Activated T-helper 1 cell treated with anti-CD3 and anti-CD28 coated beads, Interleukin-2, amount 50 U/mL, for 16 hours (primary cell): ENCODE results near the gene DNAJC3.
"Not testable (repeated sequence)": the region's sequence is repeated elsewhere in the genome, so short reads cannot be mapped to it uniquely, and the experiment has no call there.

ENCODE experiments used
- DNase-seq, 2 donors: peaks; one replicate each; pipeline ENCODE4 v3.0.0-alpha.2; 2020; ENCODE audit warnings: low read depth in 1 of 2, low spot score in 1 of 2

Gene DNAJC3

DNA sequence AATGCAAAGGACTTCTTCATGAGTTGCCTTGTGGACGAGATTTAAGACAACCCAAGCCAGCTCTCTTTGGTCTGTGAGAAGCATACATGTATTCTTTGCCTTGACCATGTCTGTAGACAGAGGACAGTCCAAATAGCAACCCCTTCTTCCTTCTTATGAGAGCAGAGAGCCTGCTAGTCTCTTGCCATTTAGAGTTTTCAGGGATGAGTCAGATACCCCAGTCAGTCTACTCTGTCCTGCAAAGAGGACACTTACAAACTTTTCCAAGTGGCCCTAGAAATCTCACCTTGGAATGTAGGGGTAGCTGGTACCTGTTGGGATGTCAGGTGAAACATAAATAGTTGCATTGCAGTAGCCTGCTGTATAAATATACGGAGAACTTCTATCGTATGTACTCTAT is 36.7 kb downstream of the DNAJC3 start:
- no peak for DNase-seq

DNA sequence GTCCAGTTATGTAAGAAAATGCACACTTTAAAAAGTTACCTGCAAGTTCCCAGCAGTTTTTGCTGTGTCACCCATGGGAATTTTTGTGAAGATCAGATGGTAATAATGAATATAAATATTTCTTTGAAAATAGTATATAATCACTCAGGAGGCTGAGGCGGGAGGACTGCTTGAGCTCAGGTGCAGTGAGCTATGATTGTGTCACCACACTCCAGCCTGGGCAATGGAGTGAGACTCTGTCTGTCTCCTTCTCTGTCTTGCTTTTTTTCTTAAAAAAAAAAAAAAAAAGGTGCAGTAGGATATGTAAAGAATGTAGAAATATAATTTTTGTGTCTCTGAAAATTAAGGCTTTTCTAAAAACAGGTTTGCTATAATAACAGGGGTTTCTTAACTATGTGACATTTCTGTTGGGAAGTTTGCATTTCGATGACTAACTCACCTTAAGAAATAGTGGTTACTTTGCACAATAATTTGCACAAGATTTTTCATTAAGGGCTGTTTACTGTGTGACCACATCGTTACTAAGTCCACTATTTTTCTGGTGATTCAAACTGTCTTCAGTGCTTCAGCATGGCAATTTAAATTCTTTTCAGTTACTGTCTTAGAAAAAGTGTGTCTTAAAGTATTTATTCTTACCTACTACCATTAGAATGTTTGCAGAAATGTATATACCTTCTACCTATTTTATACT is 37.3 kb downstream of the DNAJC3 start:
- DNase-seq: no peak

DNA sequence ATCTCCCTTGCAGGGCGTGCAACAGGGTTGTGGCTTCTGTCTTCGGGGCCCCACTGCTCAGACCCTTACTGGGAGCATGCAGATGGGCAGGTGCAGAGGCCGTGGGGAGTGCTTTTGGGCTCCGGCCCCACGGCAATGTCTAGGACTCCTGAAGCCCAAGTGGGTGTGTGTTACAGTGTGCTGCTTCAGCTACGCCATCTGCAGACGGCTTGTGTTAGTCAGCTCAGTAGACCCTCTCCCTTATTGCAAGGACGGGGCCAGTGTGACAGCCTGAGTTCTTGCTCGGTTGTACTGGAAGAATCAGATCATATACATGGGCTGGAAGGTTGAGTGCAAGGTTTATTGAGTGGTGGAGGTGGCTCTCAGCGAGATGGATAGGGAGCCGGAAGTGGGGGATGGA is 39.3 kb downstream of the DNAJC3 start:
- DNase-seq: no peak

DNA sequence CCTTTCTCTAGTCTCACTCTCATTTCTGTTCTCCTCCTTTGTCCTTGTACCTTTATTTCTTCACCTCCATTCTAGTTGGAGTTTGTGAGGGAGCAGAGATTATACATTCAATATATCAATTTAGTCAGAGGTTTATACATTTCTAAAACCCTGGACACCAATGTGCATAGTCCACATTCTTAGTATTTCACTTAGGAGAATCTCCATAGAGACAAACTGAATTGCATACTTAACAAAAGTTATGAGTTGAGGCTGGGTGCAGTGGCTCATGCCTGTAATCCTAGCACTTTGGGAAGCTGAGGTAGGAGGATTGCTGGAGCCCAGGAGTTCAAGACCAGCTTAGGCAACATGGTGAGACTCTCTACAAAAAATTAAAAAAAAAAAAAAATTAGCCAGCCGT is 45.3 kb downstream of the DNAJC3 start:
- no peak for DNase-seq

DNA sequence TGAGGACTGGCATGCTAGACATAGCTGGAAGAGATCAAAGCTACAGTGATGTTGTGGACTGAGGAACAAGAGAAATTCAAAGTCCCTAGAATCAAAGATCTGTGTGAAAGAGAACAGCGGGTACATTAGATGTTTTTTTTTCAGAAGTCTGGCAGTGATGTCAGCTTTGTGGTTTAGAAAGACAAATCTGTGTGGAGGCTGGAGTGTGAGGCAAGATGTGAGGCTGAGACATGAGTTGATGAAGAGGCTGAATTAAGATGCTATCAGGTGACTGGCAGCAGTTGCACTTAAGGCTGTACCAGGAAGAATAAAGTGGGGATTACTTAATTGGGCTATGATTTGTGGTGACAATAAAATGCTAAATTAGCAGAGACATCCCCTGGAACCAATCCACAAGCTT is 46.5 kb downstream of the DNAJC3 start:
- DNase-seq: no peak

DNA sequence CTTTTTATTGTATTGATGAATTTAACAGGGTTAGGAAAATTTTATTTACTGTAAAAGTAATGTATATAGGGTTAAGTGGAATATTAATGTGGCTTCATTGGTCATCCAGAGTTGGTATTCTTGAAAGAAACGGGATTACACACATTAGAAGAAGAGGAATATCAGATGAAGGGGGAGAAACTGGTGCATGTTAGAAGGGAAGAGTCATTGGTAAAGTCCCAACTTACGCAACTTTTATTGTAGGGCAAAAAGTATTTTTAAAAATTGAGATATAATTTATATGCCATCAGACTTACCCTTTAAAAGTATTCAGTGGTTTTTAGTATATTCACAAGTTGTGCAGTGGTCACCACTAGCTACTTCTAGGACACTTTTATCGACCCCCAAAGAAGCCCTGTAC is 47.3 kb downstream of the DNAJC3 start:
- no peak for DNase-seq

DNA sequence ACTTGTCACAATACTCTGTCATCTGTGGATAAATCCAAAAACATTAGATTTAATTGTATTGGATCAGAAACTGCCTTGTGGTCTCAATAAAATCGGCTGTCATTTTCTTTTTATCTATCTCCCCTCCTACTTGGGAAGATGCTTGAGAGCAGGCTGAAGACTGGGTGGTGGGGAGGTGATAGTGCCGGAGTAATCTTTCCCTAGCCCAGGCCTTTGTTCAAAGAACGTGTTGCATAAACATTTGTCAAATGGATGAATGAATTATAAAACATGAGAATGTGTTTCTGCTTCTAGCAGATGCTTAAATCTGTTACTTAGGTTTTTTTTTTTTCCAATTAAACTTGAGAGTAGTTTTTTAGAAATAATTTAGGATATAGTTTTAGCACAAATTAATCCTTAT is 49.9 kb downstream of the DNAJC3 start:
- DNase-seq: no peak

DNA sequence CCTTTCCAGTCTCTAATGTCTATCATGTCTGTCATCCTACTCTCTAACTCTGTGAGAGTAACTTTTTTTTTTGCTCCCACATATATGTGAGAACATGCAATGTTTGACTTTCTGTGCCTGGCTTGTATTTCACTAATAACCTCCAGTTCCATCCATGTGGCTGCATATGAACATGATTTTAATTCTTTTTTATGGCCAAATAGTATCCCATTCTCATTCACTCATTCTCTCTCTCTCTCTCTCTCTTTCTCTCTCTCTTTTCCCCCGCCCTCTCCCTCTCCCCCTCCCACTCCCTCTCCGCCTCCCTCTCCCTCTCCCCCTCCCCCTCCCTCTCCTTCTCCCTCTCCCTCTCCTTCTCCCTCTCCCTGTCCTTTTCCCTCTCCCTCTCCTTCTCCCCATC is 52.0 kb downstream of the DNAJC3 start:
- DNase-seq: no peak

DNA sequence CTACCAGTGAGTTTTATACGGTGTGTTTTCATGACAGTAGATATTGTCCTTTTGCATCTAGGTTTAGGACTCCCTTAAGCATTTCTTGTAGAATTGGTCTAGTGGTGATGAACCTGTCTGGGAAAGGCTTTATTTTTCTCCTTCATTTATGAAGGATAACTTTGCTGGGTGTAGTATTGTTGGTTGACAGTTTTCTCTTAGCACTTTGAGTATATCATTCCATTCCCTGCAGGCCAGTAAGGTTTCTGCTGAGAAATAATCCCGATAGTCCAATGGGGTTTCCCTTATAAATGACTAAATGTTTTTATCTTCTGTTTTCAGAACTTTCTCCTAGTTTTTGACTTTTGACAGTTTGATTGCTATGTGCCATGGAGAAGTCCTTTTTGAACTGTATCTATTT is 57.2 kb downstream of the DNAJC3 start:
- DNase-seq: no peak

DNA sequence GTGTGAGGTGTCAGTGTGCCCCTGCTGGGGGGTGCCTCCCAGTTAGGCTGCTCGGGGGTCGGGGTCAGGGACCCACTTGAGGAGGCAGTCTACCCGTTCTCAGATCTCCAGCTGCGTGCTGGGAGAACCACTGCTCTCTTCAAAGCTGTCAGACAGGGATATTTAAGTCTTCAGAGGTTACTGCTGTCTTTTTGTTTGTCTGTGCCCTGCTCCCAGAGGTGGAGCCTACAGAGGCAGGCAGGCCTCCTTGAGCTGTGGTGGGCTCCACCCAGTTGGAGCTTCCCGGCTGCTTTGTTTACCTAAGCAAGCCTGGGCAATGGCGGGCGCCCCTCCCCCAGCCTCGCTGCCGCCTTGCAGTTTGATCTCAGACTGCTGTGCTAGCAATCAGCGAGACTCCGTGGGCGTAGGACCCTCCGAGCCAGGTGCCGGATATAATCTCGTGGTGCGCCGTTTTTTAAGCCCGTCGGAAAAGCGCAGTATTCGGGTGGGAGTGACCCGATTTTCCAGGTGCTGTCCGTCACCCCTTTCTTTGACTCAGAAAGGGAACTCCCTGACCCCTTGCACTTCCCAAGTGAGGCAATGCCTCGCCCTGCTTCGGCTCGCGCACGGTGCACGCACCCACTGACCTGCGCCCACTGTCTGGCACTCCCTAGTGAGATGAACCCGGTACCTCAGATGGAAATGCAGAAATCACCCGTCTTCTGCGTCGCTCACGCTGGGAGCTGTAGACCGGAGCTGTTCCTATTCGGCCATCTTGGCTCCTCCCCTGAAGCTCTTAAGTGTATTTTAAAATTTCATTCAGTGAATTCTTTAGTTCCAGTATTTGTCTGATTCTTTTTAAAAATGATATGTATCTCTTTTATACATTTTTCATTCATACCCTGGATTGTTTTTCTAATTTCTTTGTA is 63.4 kb downstream of the DNAJC3 start:
- DNase-seq: not testable (repeated sequence)

DNA sequence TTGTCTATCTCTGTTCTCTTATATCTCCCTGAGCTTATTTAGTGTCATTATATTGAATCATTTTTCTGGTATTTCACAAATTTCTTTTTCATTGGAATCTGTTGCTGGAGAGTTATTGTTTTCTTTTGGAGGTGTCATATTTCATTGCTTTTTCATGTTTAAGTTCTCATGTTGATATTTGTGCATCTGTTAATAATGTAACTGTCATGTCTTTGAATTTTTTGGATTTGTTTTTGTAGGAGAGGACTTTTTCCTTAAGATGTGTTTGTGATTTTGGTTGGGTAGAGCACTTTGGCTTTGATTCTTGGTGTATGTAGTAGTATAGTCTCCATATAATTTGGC is 64.0 kb downstream of the DNAJC3 start:
- no peak for DNase-seq

DNA sequence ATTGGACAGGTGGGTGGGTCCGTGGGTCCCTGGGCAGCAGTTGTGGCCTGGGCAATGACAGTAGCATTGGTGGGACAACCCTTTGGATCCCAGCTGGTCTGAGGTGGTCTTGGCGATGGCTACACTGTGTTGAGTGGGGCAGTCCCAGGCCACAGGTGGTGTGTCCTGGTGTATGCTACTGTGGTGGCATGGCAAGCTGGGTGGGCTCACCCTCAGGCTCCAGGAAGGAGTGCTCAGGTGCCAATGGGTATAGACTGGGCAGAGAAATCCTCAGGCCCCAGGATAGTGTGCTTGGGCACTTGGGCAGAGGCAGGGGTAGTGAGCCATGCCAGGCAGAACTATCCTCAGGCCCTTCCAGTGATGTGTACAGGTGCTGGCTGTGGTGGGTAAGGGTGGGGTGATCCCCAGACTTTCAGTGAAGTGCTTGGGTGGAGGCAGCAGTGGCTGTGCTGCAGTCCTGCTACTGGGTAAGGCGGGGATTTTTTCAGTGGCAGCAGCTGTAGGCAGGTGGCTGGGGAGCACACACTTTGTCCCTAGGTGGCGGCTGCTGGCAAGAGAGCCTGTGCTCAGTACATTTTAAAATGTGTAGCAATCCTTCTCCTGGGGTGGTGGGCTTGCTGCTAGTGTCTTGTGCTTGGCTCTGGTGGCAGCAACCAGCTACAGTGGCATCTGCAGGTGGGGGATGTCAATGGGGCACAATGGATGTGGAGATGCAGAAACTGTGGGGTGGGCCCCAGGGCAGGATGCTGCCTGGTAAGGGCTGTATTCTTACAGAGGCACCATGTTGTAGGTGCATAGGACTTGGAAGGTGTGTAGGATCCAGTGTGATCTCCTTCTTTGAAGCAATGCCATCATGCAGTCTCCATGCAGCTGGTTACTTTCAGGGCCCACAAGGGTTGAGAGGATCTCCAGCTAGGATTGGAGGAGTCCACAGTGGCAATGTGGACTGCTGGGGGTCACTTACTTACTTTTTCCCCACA is 64.9 kb downstream of the DNAJC3 start:
- DNase-seq: no peak

DNA sequence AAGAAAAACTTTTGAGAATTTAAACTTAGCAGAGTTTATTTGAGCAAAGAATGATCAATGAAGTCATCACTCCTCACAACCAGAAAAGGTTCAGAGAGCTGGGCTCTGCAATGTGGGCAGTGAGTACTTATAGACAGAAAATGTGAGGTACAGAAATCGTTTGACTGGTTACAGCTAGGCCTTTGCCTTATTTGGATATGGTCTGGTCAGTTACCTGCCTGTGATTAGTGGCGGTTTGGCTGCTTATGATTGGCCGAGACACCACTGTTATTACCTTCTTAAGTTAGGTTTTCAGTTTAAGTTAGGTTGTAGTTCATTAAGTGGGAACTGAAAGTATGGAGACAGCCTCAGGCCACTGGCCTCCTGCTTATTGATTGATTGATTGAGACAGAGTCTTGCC is 66.3 kb downstream of the DNAJC3 start:
- DNase-seq: no peak

DNA sequence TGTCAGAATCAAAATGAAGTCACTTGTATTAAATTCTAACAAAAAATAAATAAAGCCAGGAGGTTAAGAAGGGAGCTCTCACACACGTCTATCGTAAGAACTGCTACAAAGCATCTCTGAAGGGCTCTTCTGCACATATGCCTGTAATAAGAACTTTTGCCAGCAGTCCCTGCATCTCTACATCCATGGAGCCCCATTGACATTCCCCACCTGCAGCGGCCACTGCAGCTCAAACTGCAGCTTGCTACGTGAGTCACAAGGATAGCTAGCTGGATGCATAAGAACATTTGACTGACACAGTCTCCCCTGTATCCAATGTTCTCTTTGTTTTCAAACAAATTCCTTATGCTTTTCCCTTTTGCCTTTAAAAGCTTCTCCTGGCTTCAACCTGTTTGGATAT is 68.3 kb downstream of the DNAJC3 start:
- no peak for DNase-seq

DNA sequence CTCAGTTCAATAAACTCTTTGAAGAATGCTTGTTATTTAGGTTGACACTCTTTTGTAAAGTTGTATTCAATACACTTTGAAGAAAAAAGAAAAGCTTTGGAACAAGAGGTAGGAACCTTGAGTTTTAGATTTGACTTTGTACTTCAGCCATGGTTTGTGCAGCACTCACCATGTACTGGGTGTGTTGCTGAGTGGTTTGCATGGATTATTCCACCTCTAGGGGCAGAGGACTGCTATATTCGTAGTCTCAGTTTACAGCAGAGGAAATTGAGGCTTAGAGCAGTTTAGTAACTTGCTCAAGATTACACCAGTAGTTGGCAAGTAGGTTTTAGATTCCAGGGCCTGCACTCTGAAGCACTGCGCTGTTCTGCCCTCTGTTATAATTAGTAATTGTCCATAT is 68.8 kb downstream of the DNAJC3 start:
- no peak for DNase-seq

DNA sequence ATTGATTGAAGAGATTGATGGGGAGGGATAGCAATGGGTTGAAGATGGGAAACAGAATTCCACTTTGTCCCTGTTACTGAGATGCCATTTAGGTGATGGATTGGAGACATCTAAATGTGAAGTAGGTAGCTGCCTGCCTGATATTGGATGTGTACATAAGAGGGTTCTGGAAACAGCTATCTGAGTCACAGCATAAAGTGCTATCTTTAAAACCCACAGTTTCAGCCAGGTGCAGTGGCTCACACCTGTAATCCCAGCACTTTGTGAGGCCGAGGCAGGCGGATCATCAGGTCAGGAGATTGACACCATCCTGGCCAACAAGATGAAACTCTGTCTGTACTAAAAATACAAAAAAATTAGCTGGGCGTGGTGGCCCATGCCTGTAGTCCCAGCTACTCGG is 72.6 kb downstream of the DNAJC3 start:
- DNase-seq: no peak

DNA sequence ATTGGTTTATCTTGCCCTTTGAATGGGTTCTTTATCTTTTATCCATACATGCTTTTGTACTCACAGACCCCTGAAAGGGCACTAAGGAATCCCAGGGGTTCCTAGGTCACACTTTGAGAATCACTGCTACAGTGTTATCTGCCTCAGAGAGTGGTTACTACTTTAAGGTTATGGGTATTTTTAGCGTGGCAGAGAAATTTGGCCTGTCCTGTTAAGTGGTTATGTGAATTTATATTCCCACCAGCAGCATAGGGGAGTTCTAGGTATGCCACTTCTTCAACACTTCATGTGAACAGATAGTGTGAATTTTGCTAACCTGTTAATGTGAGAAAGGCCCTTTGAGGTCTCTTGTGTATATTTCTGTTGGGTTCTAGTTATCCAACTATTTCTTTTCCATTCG is 75.7 kb downstream of the DNAJC3 start:
- no peak for DNase-seq

DNA sequence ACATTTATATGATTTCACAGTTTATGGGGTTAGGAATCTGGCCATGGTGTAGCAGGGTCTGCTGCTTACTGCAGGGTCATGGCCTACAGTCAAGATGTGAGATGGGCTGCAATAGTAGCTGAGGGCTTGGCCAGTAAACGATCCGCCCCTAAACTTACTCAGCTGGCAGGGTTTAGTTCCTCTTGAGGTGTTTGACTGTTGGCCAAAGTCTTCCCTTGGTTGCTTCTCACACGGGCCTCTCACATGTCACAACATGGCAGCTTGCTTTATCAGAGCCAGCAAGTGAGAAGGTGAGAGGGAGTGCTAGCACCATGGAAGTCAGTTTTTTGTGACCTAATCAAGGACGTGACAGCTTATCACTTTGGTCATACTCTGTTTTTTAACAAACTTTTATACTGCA is 77.1 kb downstream of the DNAJC3 start:
- DNase-seq: no peak

DNA sequence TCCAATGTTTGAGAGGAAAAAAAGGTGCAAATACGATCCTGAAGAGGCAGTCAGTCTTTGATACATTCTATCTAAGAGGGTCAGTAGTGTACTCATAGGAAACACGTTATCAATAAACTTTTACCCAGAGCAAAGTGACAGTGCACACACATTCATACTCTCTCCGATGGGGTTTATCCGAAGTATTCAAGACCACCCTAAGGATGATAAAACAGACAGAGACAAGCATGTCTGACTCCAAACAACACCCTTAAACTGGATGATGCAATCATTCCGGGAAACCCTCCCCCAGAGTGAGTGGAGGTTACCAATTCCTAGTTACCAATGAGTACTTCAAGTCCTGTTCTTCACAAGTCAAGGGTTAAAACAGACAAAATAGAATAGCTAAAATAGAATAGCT is 79.1 kb downstream of the DNAJC3 start:
- DNase-seq: no peak

DNA sequence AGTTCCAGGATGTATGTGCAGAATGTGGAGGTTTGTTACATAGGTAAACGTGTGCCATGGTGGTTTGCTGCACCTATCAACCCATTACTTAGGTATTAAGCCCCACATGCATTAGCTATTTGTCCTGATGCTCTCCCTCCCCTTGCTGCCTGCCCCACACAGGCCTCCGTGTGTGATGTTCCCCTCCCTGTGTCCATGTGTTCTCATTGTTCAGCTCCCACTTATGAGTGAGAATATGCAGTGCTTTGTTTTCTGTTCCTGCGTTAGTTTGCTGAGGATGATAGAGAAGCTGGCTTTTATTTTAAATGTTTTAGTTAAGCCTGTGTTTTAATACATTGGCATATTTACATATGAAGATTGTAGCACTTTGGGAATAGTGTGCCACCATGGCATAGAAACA is 85.7 kb downstream of the DNAJC3 start:
- DNase-seq: not testable (repeated sequence)

DNA sequence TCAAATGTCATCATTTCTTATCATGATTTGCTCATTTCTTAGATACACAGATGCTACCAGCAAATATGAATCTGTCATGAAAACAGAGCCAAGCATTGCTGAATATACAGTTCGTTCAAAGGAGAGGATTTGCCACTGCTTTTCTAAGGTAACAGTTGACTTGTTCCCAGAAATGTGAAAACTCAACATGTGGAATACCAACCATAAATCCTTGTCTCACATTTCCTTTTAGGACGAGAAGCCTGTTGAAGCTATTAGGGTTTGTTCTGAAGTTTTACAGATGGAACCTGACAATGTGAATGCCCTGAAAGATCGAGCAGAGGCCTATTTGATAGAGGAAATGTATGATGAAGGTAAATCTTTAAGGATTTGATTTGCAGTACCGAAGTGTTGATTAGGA is 86.7 kb downstream of the DNAJC3 start:
- no peak for DNase-seq

DNA sequence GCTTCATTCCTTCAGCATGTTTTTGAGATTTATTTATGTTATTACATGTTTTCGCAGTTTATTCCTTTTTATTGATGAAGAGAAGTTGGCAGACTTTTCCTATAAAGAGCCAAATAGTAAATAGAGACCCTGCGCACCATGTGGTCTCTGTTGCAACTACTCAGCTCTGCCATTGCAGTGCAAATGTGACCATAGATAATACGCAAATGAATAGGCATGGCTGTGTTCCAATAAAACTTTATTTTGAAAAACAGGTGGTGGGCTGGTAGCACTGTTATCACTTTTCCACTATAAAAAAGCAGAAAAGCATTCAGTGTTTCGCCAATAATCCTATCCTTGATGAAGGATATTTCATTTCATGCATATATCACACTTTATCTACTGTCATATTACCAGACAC is 95.0 kb downstream of the DNAJC3 start:
- DNase-seq: no peak
